ENCODE results near the gene CDKN2B-AS1. TPM values are rescaled to one million over a fixed set of nuclear protein-coding genes. Genes with fewer than 3 reads are reported as not detected.

The CDKN2B-AS1 gene
- total RNA-seq, 1 experiment from 2014 or later: not detected

DNA sequence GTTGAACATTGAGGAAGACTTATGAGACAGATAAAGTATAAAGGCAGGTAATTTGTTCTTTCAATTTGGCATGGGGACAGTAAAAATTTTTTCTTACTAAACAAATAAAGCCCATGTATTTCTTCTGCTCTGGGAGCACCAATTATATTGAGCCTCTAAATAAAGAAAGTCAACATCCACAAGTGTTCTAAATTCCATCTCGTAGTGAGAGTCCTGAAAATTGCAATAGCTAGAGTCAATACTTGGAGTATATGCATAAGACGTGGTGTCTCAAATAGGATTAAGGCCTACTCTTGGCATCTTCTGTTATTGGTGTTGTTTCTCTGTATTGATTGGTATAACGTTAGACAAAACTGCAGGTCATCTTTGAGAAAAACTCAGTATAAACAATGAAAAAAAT is 135.0 kb downstream of the CDKN2B-AS1 start:
- TF ChIP-seq, protein P1, sequence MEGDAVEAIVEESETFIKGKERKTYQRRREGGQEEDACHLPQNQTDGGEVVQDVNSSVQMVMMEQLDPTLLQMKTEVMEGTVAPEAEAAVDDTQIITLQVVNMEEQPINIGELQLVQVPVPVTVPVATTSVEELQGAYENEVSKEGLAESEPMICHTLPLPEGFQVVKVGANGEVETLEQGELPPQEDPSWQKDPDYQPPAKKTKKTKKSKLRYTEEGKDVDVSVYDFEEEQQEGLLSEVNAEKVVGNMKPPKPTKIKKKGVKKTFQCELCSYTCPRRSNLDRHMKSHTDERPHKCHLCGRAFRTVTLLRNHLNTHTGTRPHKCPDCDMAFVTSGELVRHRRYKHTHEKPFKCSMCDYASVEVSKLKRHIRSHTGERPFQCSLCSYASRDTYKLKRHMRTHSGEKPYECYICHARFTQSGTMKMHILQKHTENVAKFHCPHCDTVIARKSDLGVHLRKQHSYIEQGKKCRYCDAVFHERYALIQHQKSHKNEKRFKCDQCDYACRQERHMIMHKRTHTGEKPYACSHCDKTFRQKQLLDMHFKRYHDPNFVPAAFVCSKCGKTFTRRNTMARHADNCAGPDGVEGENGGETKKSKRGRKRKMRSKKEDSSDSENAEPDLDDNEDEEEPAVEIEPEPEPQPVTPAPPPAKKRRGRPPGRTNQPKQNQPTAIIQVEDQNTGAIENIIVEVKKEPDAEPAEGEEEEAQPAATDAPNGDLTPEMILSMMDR (conservative IDR thresholded peaks at IDR 0.05): no peak
- no peaks in the 10 kb centered on the region for H3K23me2 ChIP-seq (ENCODE audit: insufficient read length, low read depth, low read length, poor library complexity, severe bottlenecking)
- Mint-ChIP-seq H3K9me3 (no peaks in the 10 kb centered on the region), H3K36me3 (ENCODE audit: insufficient read depth in 1 of 3, low read depth in 3 of 3) (no peaks in the 10 kb centered on the region), H3K27ac (no peak overlapping the region; a peak in 1 of 7 replicates), H3K27me3 (ENCODE audit: low read depth) (no peaks in the 10 kb centered on the region), H3K4me1 (peaks cover 0 to 4% of the 10 kb centered on the region in 2 experiments; a peak in 2 of 4 replicates), H3K4me3 (no peak overlapping the region)
- H2BK20ac ChIP-seq (ENCODE audit: low read depth, low read length, poor library complexity, severe bottlenecking): no peak overlapping the region
- no peak overlapping the region for H3K27ac ChIP-seq (ENCODE audit: insufficient read length, low read depth, low read length)
- no peaks in the 10 kb centered on the region for H4K20me1 ChIP-seq (ENCODE audit: control insufficient read depth, insufficient read depth, insufficient read length)
- H2BK120ac ChIP-seq (ENCODE audit: low read depth, low read length, poor library complexity, severe bottlenecking): no peak overlapping the region
- no peak overlapping the region for H4K91ac ChIP-seq (ENCODE audit: insufficient read length, low read depth, low read length)
- no peak overlapping the region for H3K56ac ChIP-seq (ENCODE audit: insufficient read length, low read depth, low read length)
- H3K4ac ChIP-seq (ENCODE audit: low read depth, low read length): no peak overlapping the region
- no peaks in the 10 kb centered on the region for H3K79me1 ChIP-seq (ENCODE audit: insufficient read depth, low read depth, low read length, poor library complexity, severe bottlenecking)
- H2BK15ac ChIP-seq (ENCODE audit: low read depth, low read length): no peak overlapping the region
- no peaks in the 10 kb centered on the region for H3K4me1 ChIP-seq (ENCODE audit: insufficient read depth, low read length)
- WGBS (ENCODE audit: extremely low coverage, insufficient read length, low lambda C conversion rate): no CpG with 5 or more reads among the region's 3 CpGs
- no peak overlapping the region for H3K18ac ChIP-seq (ENCODE audit: insufficient read length, low read depth, low read length)
- H2AK5ac ChIP-seq (ENCODE audit: insufficient read length, low read length): no peak overlapping the region
- no peaks in the 10 kb centered on the region for H3K79me2 ChIP-seq (ENCODE audit: insufficient read depth, low read length)
- no peak overlapping the region for H3T11ph ChIP-seq (ENCODE audit: low read length)
- DNase-seq: no peak
- H3K9ac ChIP-seq (ENCODE audit: extremely low read depth, insufficient read length, low read length): no peak overlapping the region
- H2BK5ac ChIP-seq (ENCODE audit: insufficient read length, low read length): no peak overlapping the region
- H4K5ac ChIP-seq (ENCODE audit: insufficient read length, low read depth, low read length): no peak overlapping the region
- H2BK12ac ChIP-seq (ENCODE audit: insufficient read length, low read depth, low read length): no peak overlapping the region
- H3K4me2 ChIP-seq (ENCODE audit: insufficient read depth, insufficient read length, low read length): no peak overlapping the region
- no peak overlapping the region for H3K14ac ChIP-seq (ENCODE audit: insufficient read depth, low read length)
- H2AFZ ChIP-seq (ENCODE audit: low read length): no peak overlapping the region
- no peak overlapping the region for H4K8ac ChIP-seq (replicated peaks; ENCODE audit: insufficient read length, low read depth, low read length)
- H3K9me3 ChIP-seq (ENCODE audit: control insufficient read depth, low read depth, low read length): no peaks in the 10 kb centered on the region
- H3K27me3 ChIP-seq (ENCODE audit: insufficient read depth, low read length): no peaks in the 10 kb centered on the region
- no peak overlapping the region for H3K23ac ChIP-seq (ENCODE audit: insufficient read length, low read depth, low read length)

All from H9 (cell line).